OCI-LY3 (cell line): ENCODE results near the gene LARGE1.

Experiments used
- CTCF ChIP-seq: fragments of 200-600, 300-600 bp; sonication (generic); IDR thresholded peaks from 2 replicates; pipeline ENCODE4 v1.5.1; 2014; ENCODE audit warnings: antibody characterized with exemption, low read length, low read depth
- EZH2phosphoT487 ChIP-seq: fragments of 200-600 bp; shearing (Covaris generic); IDR thresholded peaks from 2 replicates; pipeline ENCODE4 v1.6.1; 2018; ENCODE audit warnings: antibody characterized with exemption, mixed run types, low read depth

DNA sequence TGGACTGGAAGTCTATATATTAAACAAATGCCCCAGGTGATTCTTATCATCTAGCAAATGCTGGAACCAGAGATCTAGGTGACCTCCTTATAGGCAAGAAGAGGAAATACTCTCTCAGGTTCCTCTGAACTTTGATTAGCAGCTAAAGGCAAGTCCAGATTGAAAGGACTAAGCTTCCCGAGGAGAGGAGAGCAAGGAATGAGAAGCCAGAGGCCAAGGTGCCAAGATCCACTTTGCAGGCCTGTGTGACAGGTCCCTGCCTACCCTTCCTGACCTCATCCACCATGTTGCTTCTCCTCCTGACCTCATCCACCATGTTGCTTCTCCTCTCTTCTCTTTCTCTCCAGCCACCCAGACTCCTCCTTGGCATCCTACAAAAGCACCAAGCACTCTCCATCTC lies 173.2 kb downstream of the LARGE1 start:
- TF ChIP-seq CTCF (no peak), EZH2phosphoT487 (no peak)
